ENCODE results near the gene RBPJ.

DNA sequence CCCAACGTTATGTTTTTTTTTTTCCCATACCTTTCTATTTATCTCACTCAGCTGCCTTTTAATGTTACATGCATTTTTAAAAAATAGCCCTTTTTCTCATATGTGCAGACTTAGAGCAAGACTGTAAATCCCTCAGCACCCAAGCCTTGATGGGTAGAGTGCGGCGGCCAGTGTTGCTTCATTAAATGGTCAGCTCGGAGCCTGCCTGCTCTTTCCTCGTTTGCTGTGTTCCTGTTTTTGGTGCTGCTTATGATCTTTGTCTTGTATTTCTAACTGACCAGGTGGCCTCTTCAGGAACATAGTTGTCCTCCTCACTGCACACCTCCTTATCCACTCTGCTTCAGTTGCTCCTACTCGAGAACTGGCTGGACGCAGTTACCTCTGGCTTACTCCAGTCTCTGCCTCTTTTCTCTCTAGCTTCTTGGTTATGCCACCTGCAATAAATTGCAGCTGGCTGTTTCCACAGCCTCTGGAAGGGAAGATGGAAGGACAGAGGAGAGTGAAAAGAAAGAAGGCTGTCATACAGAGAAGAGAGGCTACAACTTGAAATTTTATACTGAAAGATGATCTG is 10.7 kb downstream of the RBPJ start:
- TF ChIP-seq, protein P1, sequence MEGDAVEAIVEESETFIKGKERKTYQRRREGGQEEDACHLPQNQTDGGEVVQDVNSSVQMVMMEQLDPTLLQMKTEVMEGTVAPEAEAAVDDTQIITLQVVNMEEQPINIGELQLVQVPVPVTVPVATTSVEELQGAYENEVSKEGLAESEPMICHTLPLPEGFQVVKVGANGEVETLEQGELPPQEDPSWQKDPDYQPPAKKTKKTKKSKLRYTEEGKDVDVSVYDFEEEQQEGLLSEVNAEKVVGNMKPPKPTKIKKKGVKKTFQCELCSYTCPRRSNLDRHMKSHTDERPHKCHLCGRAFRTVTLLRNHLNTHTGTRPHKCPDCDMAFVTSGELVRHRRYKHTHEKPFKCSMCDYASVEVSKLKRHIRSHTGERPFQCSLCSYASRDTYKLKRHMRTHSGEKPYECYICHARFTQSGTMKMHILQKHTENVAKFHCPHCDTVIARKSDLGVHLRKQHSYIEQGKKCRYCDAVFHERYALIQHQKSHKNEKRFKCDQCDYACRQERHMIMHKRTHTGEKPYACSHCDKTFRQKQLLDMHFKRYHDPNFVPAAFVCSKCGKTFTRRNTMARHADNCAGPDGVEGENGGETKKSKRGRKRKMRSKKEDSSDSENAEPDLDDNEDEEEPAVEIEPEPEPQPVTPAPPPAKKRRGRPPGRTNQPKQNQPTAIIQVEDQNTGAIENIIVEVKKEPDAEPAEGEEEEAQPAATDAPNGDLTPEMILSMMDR (conservative IDR thresholded peaks at IDR 0.05; ENCODE audit: low read depth, low read length): no peak
- TF ChIP-seq EZH2 (IDR thresholded peaks at IDR 0.05; ENCODE audit: borderline replicate concordance, low read depth, low read length, poor library complexity, severe bottlenecking): no peak
